Mesendoderm (in vitro differentiated cells): ENCODE results near the gene SLC25A1. TPM values are rescaled to one million over a fixed set of nuclear protein-coding genes. Genes with fewer than 3 reads are reported as not detected.

Experiments used
- DNase-seq: peaks from one replicate; pipeline ENCODE4 v3.0.0; 2013
- H2AK5ac ChIP-seq: 2 replicates; pipeline ENCODE4 v1.6.1; 2013; ENCODE audit warnings: low read length, inconsistent platforms
- H2BK120ac ChIP-seq: 2 replicates; pipeline ENCODE4 v1.6.1; 2013; ENCODE audit warnings: low read depth, mild to moderate bottlenecking, low read length, moderate library complexity, mixed read lengths
- H2BK15ac ChIP-seq: replicated peaks from 2 replicates; pipeline ENCODE4 v1.6.1; 2013; ENCODE audit warnings: low read depth, mild to moderate bottlenecking, moderate library complexity
- H2BK5ac ChIP-seq: 2 replicates; pipeline ENCODE4 v1.6.1; 2013; ENCODE audit warnings: low read length, inconsistent platforms
- H3K18ac ChIP-seq: 2 replicates; pipeline ENCODE4 v1.6.1; 2013; ENCODE audit warnings: mild to moderate bottlenecking, low read length, mixed read lengths
- H3K23ac ChIP-seq: one replicate; pipeline ENCODE4 v1.6.1; 2013; ENCODE audit warnings: low read length
- H3K27ac ChIP-seq: 2 replicates; pipeline ENCODE4 v1.5.1; 2013; ENCODE audit warnings: low read depth, mild to moderate bottlenecking, inconsistent platforms, low read length, moderate library complexity
- H3K27me3 ChIP-seq: 2 replicates; pipeline ENCODE4 v1.6.1; 2013; ENCODE audit warnings: low read length, control low read depth, mild to moderate bottlenecking, inconsistent platforms; ENCODE audit not compliant: insufficient read depth, poor library complexity
- H3K36me3 ChIP-seq: 2 replicates; pipeline ENCODE4 v1.6.1; 2013; ENCODE audit warnings: low read length, inconsistent platforms; ENCODE audit not compliant: control insufficient read depth, insufficient read depth
- H3K4ac ChIP-seq: one replicate; pipeline ENCODE4 v1.6.1; 2013; ENCODE audit warnings: low read depth, mild to moderate bottlenecking, low read length, moderate library complexity
- H3K4me1 ChIP-seq: 2 replicates; pipeline ENCODE4 v1.6.1; 2013; ENCODE audit warnings: low read depth, low read length, inconsistent platforms; ENCODE audit not compliant: control insufficient read depth
- H3K4me2 ChIP-seq: 2 replicates; pipeline ENCODE4 v1.6.1; 2013; ENCODE audit warnings: low read length
- H3K4me3 ChIP-seq: 2 replicates; pipeline ENCODE4 v1.5.1; 2013; ENCODE audit warnings: mild to moderate bottlenecking, low read length
- H3K56ac ChIP-seq: one replicate; pipeline ENCODE4 v1.6.1; 2013; ENCODE audit warnings: low read length
- H3K79me1 ChIP-seq: 2 replicates; pipeline ENCODE4 v1.6.1; 2013; ENCODE audit warnings: low read length, inconsistent platforms
- H3K79me2 ChIP-seq: 2 replicates; pipeline ENCODE4 v1.6.1; 2013; ENCODE audit warnings: mild to moderate bottlenecking, low read length; ENCODE audit not compliant: control insufficient read depth, insufficient read depth
- H3K9ac ChIP-seq: 2 replicates; pipeline ENCODE4 v1.6.1; 2013; ENCODE audit warnings: low read length, inconsistent platforms
- H4K5ac ChIP-seq: one replicate; pipeline ENCODE4 v1.6.1; 2013; ENCODE audit warnings: low read length
- H4K8ac ChIP-seq: one replicate; pipeline ENCODE4 v1.6.1; 2013; ENCODE audit warnings: low read depth, mild to moderate bottlenecking, control low read depth, low read length, moderate library complexity
- WGBS: extraction: QIAGEN DNeasy Blood & Tissue Kit; methylation state at CpG from one replicate; pipeline ENCODE4 v1.1.7; 2013; ENCODE audit warnings: low lambda C conversion rate, missing lambda C conversion rate; ENCODE audit not compliant: insufficient coverage; ENCODE audit errors: extremely low coverage; 5-methylcytosine and 5-hydroxymethylcytosine counted together
- polyA plus RNA-seq, 2 experiments: library from polyadenylated mRNA; stranded (reverse); fragments of 200-250 nt; gene quantifications; one replicate each; pipeline ENCODE4 v1.2.3, GENCODE V29; 2013

The SLC25A1 gene
- 77.7 TPM for polyA plus RNA-seq (2013, experiment 1 of 2)
- 80.7 TPM for polyA plus RNA-seq (2013, experiment 2 of 2)

DNA sequence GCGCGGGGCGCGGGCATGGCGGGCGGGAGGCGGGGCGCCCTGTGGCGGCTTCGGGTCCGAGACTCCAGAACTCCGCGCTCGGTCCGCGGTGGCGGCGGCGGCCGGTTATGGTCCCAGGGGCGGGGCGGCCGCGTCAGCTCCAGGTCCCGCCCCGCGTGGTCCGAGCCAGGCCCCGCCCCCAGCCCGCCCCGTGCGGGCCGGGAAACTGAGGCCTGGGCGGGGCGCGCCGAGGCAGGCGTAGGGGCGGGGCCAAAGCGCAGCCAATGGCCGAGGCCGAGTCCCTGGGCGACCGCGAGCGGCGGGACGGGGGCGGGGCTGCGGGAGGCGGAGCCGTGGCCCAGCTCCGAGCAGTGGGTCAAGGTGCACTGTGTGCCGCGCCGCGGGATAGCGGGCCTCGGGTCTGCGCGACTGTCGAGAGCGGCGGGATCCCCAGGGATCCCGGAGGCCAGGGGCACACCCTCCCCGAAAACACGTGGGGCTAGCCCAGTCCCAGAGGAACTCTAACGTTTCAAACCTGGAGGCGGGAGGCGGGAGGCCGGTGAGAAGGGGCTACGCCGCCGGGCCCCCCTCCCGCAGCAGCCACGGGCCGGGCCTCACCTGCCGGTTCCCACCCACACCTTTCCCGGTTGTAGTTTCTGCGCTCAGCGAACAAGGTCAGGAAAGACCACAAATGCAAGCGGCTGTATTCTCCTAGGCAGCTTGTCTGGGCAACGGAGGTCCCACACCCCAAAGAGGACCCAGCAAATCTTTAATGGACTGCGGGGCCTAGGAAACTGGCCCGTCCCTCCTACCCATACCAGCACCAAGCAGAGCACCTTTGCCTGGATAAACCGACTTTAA, at the start of gene SLC25A1:
Gene SLC25A1 (minus strand): TSS at position 80 of the 840 bp plus-strand sequence. CDS start 63 bp downstream, at position 17.
- no peak within 1 kb of the TSS for H4K8ac ChIP-seq
- peak within 1 kb of the TSS; percentile 87 for H3K4me2 ChIP-seq
- peaks cover 3% of the 10 kb centered on the region for H3K36me3 ChIP-seq
- peaks cover 24% of the 10 kb centered on the region for H3K79me1 ChIP-seq
- no peak within 1 kb of the TSS for H2AK5ac ChIP-seq
- peak within 1 kb of the TSS; percentile 85 for H3K23ac ChIP-seq
- H4K5ac ChIP-seq = no peak within 1 kb of the TSS
- peaks cover 8% of the 10 kb centered on the region for H3K4me1 ChIP-seq
- no peaks in the 10 kb centered on the region for H3K27me3 ChIP-seq
- H2BK5ac ChIP-seq = peak within 1 kb of the TSS; percentile 45
- no CpG with 5 or more reads among the region's 86 CpGs for WGBS
- peak; percentile 91 for DNase-seq
- peak within 1 kb of the TSS; percentile 74 for H3K27ac ChIP-seq
- no peak within 1 kb of the TSS for H2BK120ac ChIP-seq
- H3K18ac ChIP-seq = peak within 1 kb of the TSS; percentile 82
- no peak within 1 kb of the TSS for H2BK15ac ChIP-seq
- peak within 1 kb of the TSS; percentile 7 for H3K4ac ChIP-seq
- H3K79me2 ChIP-seq = peaks cover 10% of the 10 kb centered on the region
- peak within 1 kb of the TSS; percentile 78 for H3K4me3 ChIP-seq
- H3K56ac ChIP-seq = peak within 1 kb of the TSS; percentile 94
- peak within 1 kb of the TSS; percentile 91 for H3K9ac ChIP-seq

DNA sequence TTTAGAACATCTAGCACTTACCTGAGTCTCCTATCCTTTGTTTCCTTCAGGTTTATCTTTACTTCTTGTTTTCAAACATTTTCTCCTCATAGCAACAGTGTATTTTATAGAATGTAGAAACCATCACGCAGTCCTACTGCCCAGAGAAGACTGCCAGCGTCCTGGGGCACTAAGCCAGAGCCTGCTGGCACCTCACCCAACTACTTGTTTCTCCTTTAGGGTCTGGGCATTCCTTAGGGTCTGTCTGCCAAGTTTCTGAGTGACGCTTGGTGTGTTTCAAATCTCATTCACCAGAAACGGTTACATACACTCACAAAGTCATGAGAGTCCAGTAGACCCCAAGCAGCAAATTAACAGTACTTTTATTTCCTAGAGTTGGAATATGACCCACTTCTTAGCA, 49.6 kb upstream of the SLC25A1 start:
- H3K4me2 ChIP-seq = no peak overlapping the region
- H2AK5ac ChIP-seq = no peak overlapping the region
- no peak for DNase-seq
- H3K79me1 ChIP-seq = no peaks in the 10 kb centered on the region
- no peak overlapping the region for H3K4me3 ChIP-seq
- peaks cover 2% of the 10 kb centered on the region for H3K36me3 ChIP-seq
- H3K79me2 ChIP-seq = no peaks in the 10 kb centered on the region
- H2BK120ac ChIP-seq = no peak overlapping the region
- no peak overlapping the region for H2BK15ac ChIP-seq
- no peak overlapping the region for H3K4ac ChIP-seq
- H2BK5ac ChIP-seq = no peak overlapping the region
- H4K8ac ChIP-seq = no peak overlapping the region
- no CpG with 5 or more reads among the region's 4 CpGs for WGBS
- no peaks in the 10 kb centered on the region for H3K27me3 ChIP-seq
- H3K23ac ChIP-seq = no peak overlapping the region
- no peaks in the 10 kb centered on the region for H3K4me1 ChIP-seq
- H3K56ac ChIP-seq = no peak overlapping the region
- no peak overlapping the region for H3K27ac ChIP-seq
- H3K9ac ChIP-seq = no peak overlapping the region
- H4K5ac ChIP-seq = no peak overlapping the region
- H3K18ac ChIP-seq = no peak overlapping the region

GRCh38 chr22:19226428-19226827, 47.9 kb upstream of the SLC25A1 start:
- H3K79me2 ChIP-seq = no peaks in the 10 kb centered on the region
- no peak overlapping the region for H2BK120ac ChIP-seq
- no peak overlapping the region for H3K9ac ChIP-seq
- H3K27ac ChIP-seq = no peak overlapping the region
- no peaks in the 10 kb centered on the region for H3K79me1 ChIP-seq
- H3K23ac ChIP-seq = no peak overlapping the region
- no peak for DNase-seq
- no peak overlapping the region for H4K8ac ChIP-seq
- no peak overlapping the region for H3K56ac ChIP-seq
- peaks cover 2% of the 10 kb centered on the region for H3K36me3 ChIP-seq
- no peak overlapping the region for H2BK15ac ChIP-seq
- H3K4me1 ChIP-seq = no peaks in the 10 kb centered on the region
- H3K27me3 ChIP-seq = no peaks in the 10 kb centered on the region
- H3K4ac ChIP-seq = no peak overlapping the region
- no peak overlapping the region for H4K5ac ChIP-seq
- no peak overlapping the region for H3K4me2 ChIP-seq
- H3K18ac ChIP-seq = no peak overlapping the region
- H3K4me3 ChIP-seq = no peak overlapping the region
- no peak overlapping the region for H2BK5ac ChIP-seq
- H2AK5ac ChIP-seq = no peak overlapping the region

DNA sequence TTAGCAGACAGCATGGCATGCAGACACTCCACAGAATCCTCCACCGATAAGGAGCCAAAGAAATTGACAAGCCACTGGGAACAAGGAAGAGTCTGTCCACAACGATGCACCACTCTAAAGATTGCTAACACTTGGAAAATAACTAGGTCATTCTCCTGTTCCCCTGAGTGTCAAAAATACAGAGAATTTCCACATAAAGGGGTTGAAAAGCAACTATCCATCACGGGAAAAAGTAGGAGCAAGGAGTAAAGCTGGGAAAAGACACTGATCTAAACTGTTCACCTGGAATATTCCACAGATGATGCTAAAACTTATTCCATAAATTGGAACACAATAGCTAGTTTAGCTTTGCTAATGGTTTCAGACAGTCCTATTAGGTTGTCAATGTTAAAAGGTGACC, 47.0 kb upstream of the SLC25A1 start:
- no peak overlapping the region for H3K4ac ChIP-seq
- no peak overlapping the region for H3K4me2 ChIP-seq
- no peak for DNase-seq
- H3K79me1 ChIP-seq = no peaks in the 10 kb centered on the region
- no peak overlapping the region for H3K4me3 ChIP-seq
- H2BK120ac ChIP-seq = no peak overlapping the region
- H3K27ac ChIP-seq = no peak overlapping the region
- no peak overlapping the region for H2BK15ac ChIP-seq
- no peaks in the 10 kb centered on the region for H3K4me1 ChIP-seq
- no CpG with 5 or more reads among the region's 3 CpGs for WGBS
- H2BK5ac ChIP-seq = no peak overlapping the region
- H3K27me3 ChIP-seq = no peaks in the 10 kb centered on the region
- no peak overlapping the region for H3K56ac ChIP-seq
- H3K18ac ChIP-seq = no peak overlapping the region
- no peak overlapping the region for H3K23ac ChIP-seq
- no peak overlapping the region for H4K5ac ChIP-seq
- H3K79me2 ChIP-seq = no peaks in the 10 kb centered on the region
- H2AK5ac ChIP-seq = no peak overlapping the region
- H4K8ac ChIP-seq = no peak overlapping the region
- H3K36me3 ChIP-seq = peaks cover 2% of the 10 kb centered on the region
- H3K9ac ChIP-seq = no peak overlapping the region

- Histone ChIP-seq H3K9ac (no peak overlapping the region), H3K4me3 (no peak overlapping the region), H3K79me1 (no peaks in the 10 kb centered on the region), H3K4ac (no peak overlapping the region), H4K8ac (no peak overlapping the region), H2BK120ac (no peak overlapping the region), H3K79me2 (no peaks in the 10 kb centered on the region), H2BK15ac (no peak overlapping the region), H3K27me3 (no peaks in the 10 kb centered on the region), H3K36me3 (peaks cover 2% of the 10 kb centered on the region), H3K4me1 (no peaks in the 10 kb centered on the region), H3K27ac (no peak overlapping the region), H3K4me2 (no peak overlapping the region), H2BK5ac (no peak overlapping the region), H2AK5ac (no peak overlapping the region), H3K23ac (no peak overlapping the region), H3K56ac (no peak overlapping the region), H4K5ac (no peak overlapping the region), H3K18ac (no peak overlapping the region)
- WGBS = no CpG with 5 or more reads among the region's 7 CpGs
- no peak for DNase-seq
These were observed 46.4 kb upstream of the SLC25A1 start for GRCh38 chr22:19224985-19225384.

GRCh38 chr22:19224557-19224956, 46.0 kb upstream of the SLC25A1 start:
- H3K18ac ChIP-seq = no peak overlapping the region
- H4K5ac ChIP-seq = no peak overlapping the region
- H2BK5ac ChIP-seq = no peak overlapping the region
- peaks cover 2% of the 10 kb centered on the region for H3K36me3 ChIP-seq
- DNase-seq = no peak
- no peaks in the 10 kb centered on the region for H3K27me3 ChIP-seq
- no peak overlapping the region for H2BK120ac ChIP-seq
- no peak overlapping the region for H3K27ac ChIP-seq
- H3K79me2 ChIP-seq = no peaks in the 10 kb centered on the region
- no peak overlapping the region for H4K8ac ChIP-seq
- no peak overlapping the region for H3K23ac ChIP-seq
- no peak overlapping the region for H3K9ac ChIP-seq
- no CpG with 5 or more reads among the region's 5 CpGs for WGBS
- H2AK5ac ChIP-seq = no peak overlapping the region
- no peak overlapping the region for H3K4me3 ChIP-seq
- no peak overlapping the region for H2BK15ac ChIP-seq
- H3K79me1 ChIP-seq = no peaks in the 10 kb centered on the region
- no peak overlapping the region for H3K4me2 ChIP-seq
- no peak overlapping the region for H3K4ac ChIP-seq
- H3K4me1 ChIP-seq = no peaks in the 10 kb centered on the region
- H3K56ac ChIP-seq = no peak overlapping the region
